ENCODE measurements around the gene ANKS1B.

Gene ANKS1B

GRCh38 chr12:99002156-99002555 is 982.6 kb downstream of the ANKS1B start:
- H3K9ac ChIP-seq (ENCODE audit: low read depth, low read length, poor library complexity, severe bottlenecking) = no peak overlapping the region
- no peak overlapping the region for H2AFZ ChIP-seq (ENCODE audit: low read length)
- no peaks in the 10 kb centered on the region for H3K9me3 ChIP-seq (ENCODE audit: insufficient read depth, low read depth, low read length)
- H3K4me1 ChIP-seq (ENCODE audit: insufficient read depth, low read length, poor library complexity, severe bottlenecking) = no peaks in the 10 kb centered on the region
- no peaks in the 10 kb centered on the region for H4K20me1 ChIP-seq (ENCODE audit: insufficient read depth, low read length, poor library complexity, severe bottlenecking)
- no peak for TF ChIP-seq EZH2phosphoT487 (IDR thresholded peaks at IDR 0.05; ENCODE audit: borderline replicate concordance)
- TF ChIP-seq CTCF (conservative IDR thresholded peaks at IDR 0.05; ENCODE audit: low read length) = no peak
- H3K9me2 ChIP-seq (replicated peaks; ENCODE audit: low read depth, low read length) = no peaks in the 10 kb centered on the region
- no peaks in the 10 kb centered on the region for H3F3A ChIP-seq (ENCODE audit: low read depth)
- H3K36me3 ChIP-seq (ENCODE audit: insufficient read depth, low read length) = no peaks in the 10 kb centered on the region
- H3K79me2 ChIP-seq (ENCODE audit: insufficient read depth, low read length) = no peaks in the 10 kb centered on the region
- no peak overlapping the region for H3K4me2 ChIP-seq (ENCODE audit: low read depth, low read length, poor library complexity, severe bottlenecking)
- H3K4me3 ChIP-seq (ENCODE audit: low read length, poor library complexity, severe bottlenecking) = no peak overlapping the region
- no peaks in the 10 kb centered on the region for H3K27me3 ChIP-seq (ENCODE audit: insufficient read depth, low read length, poor library complexity, severe bottlenecking)

GRCh38 chr12:98999559-98999958 is 985.2 kb downstream of the ANKS1B start:
- no peaks in the 10 kb centered on the region for H3F3A ChIP-seq (ENCODE audit: low read depth)
- no peaks in the 10 kb centered on the region for H3K27me3 ChIP-seq (ENCODE audit: insufficient read depth, low read length, poor library complexity, severe bottlenecking)
- TF ChIP-seq CTCF (conservative IDR thresholded peaks at IDR 0.05; ENCODE audit: low read length) (no peak), EZH2phosphoT487 (IDR thresholded peaks at IDR 0.05; ENCODE audit: borderline replicate concordance) (no peak)
- no peaks in the 10 kb centered on the region for H3K36me3 ChIP-seq (ENCODE audit: insufficient read depth, low read length)
- no peaks in the 10 kb centered on the region for H3K79me2 ChIP-seq (ENCODE audit: insufficient read depth, low read length)
- H3K4me3 ChIP-seq (ENCODE audit: low read length, poor library complexity, severe bottlenecking) = no peak overlapping the region
- no peak overlapping the region for H3K4me2 ChIP-seq (ENCODE audit: low read depth, low read length, poor library complexity, severe bottlenecking)
- no peaks in the 10 kb centered on the region for H3K4me1 ChIP-seq (ENCODE audit: insufficient read depth, low read length, poor library complexity, severe bottlenecking)
- H3K9me3 ChIP-seq (ENCODE audit: insufficient read depth, low read depth, low read length) = no peaks in the 10 kb centered on the region
- H2AFZ ChIP-seq (ENCODE audit: low read length) = no peak overlapping the region
- H3K9ac ChIP-seq (ENCODE audit: low read depth, low read length, poor library complexity, severe bottlenecking) = no peak overlapping the region
- no peaks in the 10 kb centered on the region for H3K9me2 ChIP-seq (replicated peaks; ENCODE audit: low read depth, low read length)
- no peaks in the 10 kb centered on the region for H4K20me1 ChIP-seq (ENCODE audit: insufficient read depth, low read length, poor library complexity, severe bottlenecking)

GRCh38 chr12:98998697-98999299 is 985.9 kb downstream of the ANKS1B start:
- Histone ChIP-seq H3K9me2 (replicated peaks; ENCODE audit: low read depth, low read length) (no peaks in the 10 kb centered on the region), H4K20me1 (ENCODE audit: insufficient read depth, low read length, poor library complexity, severe bottlenecking) (no peaks in the 10 kb centered on the region), H3K4me3 (ENCODE audit: low read length, poor library complexity, severe bottlenecking) (no peak overlapping the region), H3F3A (ENCODE audit: low read depth) (no peaks in the 10 kb centered on the region), H3K27me3 (ENCODE audit: insufficient read depth, low read length, poor library complexity, severe bottlenecking) (no peaks in the 10 kb centered on the region), H3K4me1 (ENCODE audit: insufficient read depth, low read length, poor library complexity, severe bottlenecking) (no peaks in the 10 kb centered on the region), H3K9ac (ENCODE audit: low read depth, low read length, poor library complexity, severe bottlenecking) (no peak overlapping the region), H2AFZ (ENCODE audit: low read length) (no peak overlapping the region), H3K36me3 (ENCODE audit: insufficient read depth, low read length) (no peaks in the 10 kb centered on the region), H3K79me2 (ENCODE audit: insufficient read depth, low read length) (no peaks in the 10 kb centered on the region), H3K9me3 (ENCODE audit: insufficient read depth, low read depth, low read length) (no peaks in the 10 kb centered on the region), H3K4me2 (ENCODE audit: low read depth, low read length, poor library complexity, severe bottlenecking) (no peak overlapping the region)
- TF ChIP-seq EZH2phosphoT487 (IDR thresholded peaks at IDR 0.05; ENCODE audit: borderline replicate concordance) = no peak
- peak; percentile 74 for TF ChIP-seq CTCF (conservative IDR thresholded peaks at IDR 0.05; ENCODE audit: low read length)
